Fibroblast of pulmonary artery (primary cell): ENCODE results near the gene ANKS1B.

Experiments
- DNase-seq: peaks from one replicate; pipeline ENCODE4 v3.0.0-alpha.2; 2010; ENCODE audit warnings: low read depth
- H3K4me3 ChIP-seq: replicated peaks from 2 replicates; pipeline ENCODE4 v1.5.1; 2011; ENCODE audit warnings: low read depth, mild to moderate bottlenecking, control low read depth, low read length, moderate library complexity
- CTCF ChIP-seq: IDR thresholded peaks from 2 replicates; pipeline ENCODE4 v1.5.1; 2011; ENCODE audit warnings: mild to moderate bottlenecking, control low read depth, low read length, inconsistent platforms; ENCODE audit errors: missing control alignments

Gene ANKS1B

GRCh38 chr12:98744680-98745079, 1240.1 kb downstream of the ANKS1B start:
- H3K4me3 ChIP-seq: no peak overlapping the region
- TF ChIP-seq CTCF: no peak
- peak; percentile 49 for DNase-seq

- DNase-seq: no peak
- no peak overlapping the region for H3K4me3 ChIP-seq
- peak; percentile 58 for TF ChIP-seq CTCF
Measured at GRCh38 chr12:98743362-98743953, 1241.3 kb downstream of the ANKS1B start.

- no peak for DNase-seq
- no peak overlapping the region for H3K4me3 ChIP-seq
- TF ChIP-seq CTCF: no peak
Measured at GRCh38 chr12:98741556-98742265, 1243.0 kb downstream of the ANKS1B start.

GRCh38 chr12:98741196-98741555, 1243.6 kb downstream of the ANKS1B start:
- no peak overlapping the region for H3K4me3 ChIP-seq
- no peak for TF ChIP-seq CTCF
- no peak for DNase-seq

GRCh38 chr12:98740751-98741150, 1244.0 kb downstream of the ANKS1B start:
- no peak for DNase-seq
- TF ChIP-seq CTCF: no peak
- no peak overlapping the region for H3K4me3 ChIP-seq

- no peak for TF ChIP-seq CTCF
- no peak overlapping the region for H3K4me3 ChIP-seq
- DNase-seq: no peak
Measured at GRCh38 chr12:98738539-98738938, 1246.2 kb downstream of the ANKS1B start.

- no peak for TF ChIP-seq CTCF
- no peak overlapping the region for H3K4me3 ChIP-seq
- DNase-seq: no peak
Measured at GRCh38 chr12:98738002-98738401, 1246.7 kb downstream of the ANKS1B start.
